GM12872 (cell line): Measurements from ENCODE around the gene CCDC174.

Experiments
- CTCF ChIP-seq: IDR thresholded peaks from 3 replicates; pipeline ENCODE4 v1.5.1; 2011; ENCODE audit warnings: low read depth, mild to moderate bottlenecking, low read length, moderate library complexity; ENCODE audit not compliant: insufficient read depth

Gene CCDC174

DNA sequence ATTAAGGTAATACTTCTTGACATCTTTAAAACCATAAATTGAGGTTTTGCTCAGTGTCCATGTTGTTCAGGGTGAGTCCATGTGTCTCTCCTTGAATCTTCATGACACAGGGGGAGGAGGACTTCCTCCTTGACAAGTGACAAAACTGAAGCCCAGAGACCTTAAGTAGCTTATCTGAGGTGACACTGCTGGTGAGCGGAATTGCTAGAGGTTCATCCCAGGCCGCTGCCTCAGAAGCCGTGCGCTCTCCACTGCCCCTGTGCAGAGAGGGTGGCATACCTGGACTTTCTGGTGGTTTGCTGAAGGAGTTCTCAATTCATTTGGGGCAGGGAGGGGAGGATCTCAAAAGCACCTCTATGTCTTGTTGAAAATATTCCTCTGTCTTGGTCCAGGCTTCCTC, 23.2 kb upstream of the CCDC174 start:
- TF ChIP-seq CTCF, result no peak

DNA sequence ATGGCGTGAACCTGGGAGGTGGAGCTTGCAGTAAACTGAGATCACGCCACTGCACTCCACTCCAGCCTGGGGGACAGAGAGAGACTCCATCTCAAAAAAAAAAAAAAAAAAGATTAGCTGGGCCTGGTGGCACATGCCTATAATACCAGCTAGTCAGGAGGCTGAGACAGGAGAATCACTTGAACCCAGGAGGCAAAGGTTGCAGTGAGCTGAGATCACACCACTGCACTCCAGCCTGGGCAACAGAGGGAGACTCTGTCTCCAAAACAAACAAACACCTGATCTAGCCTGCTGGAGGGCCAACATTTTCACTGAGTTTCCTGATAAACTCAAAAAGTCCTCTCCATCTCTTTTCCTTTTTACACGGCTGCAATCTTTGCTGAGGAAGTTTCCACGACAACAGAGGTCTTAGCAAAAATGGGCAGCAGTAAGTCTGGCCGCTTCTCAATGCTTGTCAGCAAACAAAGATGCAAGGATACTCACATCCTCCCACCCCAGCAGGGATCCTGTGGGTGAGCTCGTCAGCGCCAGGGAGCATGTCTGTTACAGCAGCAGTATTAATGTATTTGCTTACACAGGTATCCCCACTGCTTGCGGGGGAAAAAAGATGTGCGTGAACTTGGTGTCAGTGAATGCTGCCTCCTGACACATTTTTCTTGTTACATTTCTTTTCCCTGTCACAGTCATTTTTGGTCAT, 21.0 kb upstream of the CCDC174 start:
- no peak for TF ChIP-seq CTCF

GRCh38 chr3:14631101-14631497, 20.5 kb upstream of the CCDC174 start:
- TF ChIP-seq CTCF, result no peak

DNA sequence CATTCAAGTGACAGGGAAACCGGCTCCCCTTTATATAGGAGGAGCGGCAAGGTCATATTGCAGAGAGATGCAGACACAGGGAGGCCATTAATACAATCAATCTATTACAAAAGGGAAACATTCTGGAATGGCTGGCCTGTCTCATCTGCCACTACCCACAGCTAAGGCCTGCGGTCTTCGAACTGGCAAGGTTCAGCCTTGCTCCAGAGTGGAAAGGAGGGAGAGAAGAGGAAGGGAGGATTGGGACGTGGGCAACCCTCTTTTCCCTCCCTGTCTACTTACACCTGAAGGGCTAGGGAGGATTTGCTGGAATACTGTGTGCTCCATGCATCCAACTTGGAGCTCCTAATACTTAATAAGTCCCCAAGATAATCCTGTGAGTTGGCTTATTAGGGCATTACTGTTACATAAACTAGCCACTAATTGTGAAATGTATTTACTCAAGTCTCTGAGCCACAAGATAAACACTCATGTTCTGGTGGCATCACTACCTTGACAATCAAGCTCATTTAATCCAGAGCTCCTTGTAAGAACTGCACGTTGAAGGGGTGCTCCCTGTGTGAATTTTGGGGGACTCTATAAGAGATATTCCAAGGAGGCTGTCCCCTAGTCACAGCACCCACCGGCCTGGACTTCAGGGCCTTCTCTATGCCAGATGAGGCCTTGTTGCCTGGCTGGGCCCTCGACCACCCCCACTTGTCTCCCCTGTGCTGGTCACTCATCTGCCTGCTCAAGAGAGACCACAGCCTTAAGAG, 19.7 kb upstream of the CCDC174 start:
- no peak for TF ChIP-seq CTCF

GRCh38 chr3:14632442-14632930, 19.1 kb upstream of the CCDC174 start:
- no peak for TF ChIP-seq CTCF

DNA sequence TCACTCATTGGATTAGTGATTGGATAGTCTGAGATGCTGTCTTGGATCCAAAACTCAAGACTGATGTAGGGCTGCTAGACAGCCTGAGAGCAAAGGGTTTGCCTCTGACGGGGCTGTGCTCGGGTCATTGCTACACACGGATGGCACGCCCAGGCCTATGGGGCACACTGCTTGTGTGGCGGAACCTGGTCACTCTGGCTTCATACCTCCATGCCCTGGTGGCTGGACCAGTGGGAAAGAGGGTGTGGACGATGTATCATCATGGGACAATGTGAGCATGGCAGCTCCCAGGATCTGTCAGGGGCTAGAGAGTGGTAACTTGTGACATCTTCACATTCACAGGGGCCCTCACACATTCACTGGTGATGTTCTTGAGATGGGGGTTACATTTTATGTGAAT, 18.1 kb upstream of the CCDC174 start:
- TF ChIP-seq CTCF, result no peak

GRCh38 chr3:14633819-14634424, 17.6 kb upstream of the CCDC174 start:
- TF ChIP-seq CTCF, result peak; percentile 91
